Astrocyte (in vitro differentiated cells and primary cell): ENCODE results near the gene CDC20. TPM values are rescaled to one million over a fixed set of nuclear protein-coding genes. Genes with fewer than 3 reads are reported as not detected.

Experiments used
- DNase-seq: peaks from one replicate; pipeline ENCODE4 v3.0.0-alpha.2; 2010; ENCODE audit warnings: low read depth
- FAIRE-seq: peaks from 2 replicates; lab custom pipeline; 2011; peaks lifted over from hg19 to GRCh38; lab: Jason Lieb, UNC
- H2AFZ ChIP-seq: 2 replicates; pipeline ENCODE4 v1.6.0; 2012; ENCODE audit warnings: low read depth, low read length, inconsistent platforms
- H3K27ac ChIP-seq: 2 replicates; pipeline ENCODE4 v1.5.1; 2011; ENCODE audit warnings: low read depth, low read length, inconsistent platforms
- H3K27me3 ChIP-seq: 2 replicates; pipeline ENCODE4 v1.6.0; 2011; ENCODE audit warnings: low read length, inconsistent platforms; ENCODE audit not compliant: insufficient read depth
- H3K36me3 ChIP-seq: 2 replicates; pipeline ENCODE4 v1.5.1; 2011; ENCODE audit warnings: low read length, inconsistent platforms; ENCODE audit not compliant: insufficient read depth
- H3K4me1 ChIP-seq: 2 replicates; pipeline ENCODE4 v1.5.1; 2011; ENCODE audit warnings: low read length, inconsistent platforms; ENCODE audit not compliant: insufficient read depth
- H3K4me2 ChIP-seq: 2 replicates; pipeline ENCODE4 v1.6.0; 2012; ENCODE audit warnings: low read length, inconsistent platforms
- H3K4me3 ChIP-seq: 2 replicates; pipeline ENCODE4 v1.5.1; 2011; ENCODE audit warnings: low read depth, mild to moderate bottlenecking, low read length, inconsistent platforms; ENCODE audit not compliant: insufficient read depth
- H3K79me2 ChIP-seq: 2 replicates; pipeline ENCODE4 v1.6.0; 2012; ENCODE audit warnings: mild to moderate bottlenecking, low read length, inconsistent platforms; ENCODE audit not compliant: insufficient read depth
- H3K9ac ChIP-seq: 2 replicates; pipeline ENCODE4 v1.6.0; 2012; ENCODE audit warnings: mild to moderate bottlenecking, low read length, inconsistent platforms
- H3K9me3 ChIP-seq: 2 replicates; pipeline ENCODE4 v1.5.1; 2012; ENCODE audit warnings: low read depth, mild to moderate bottlenecking, low read length, inconsistent platforms; ENCODE audit not compliant: insufficient read depth
- H4K20me1 ChIP-seq: 2 replicates; pipeline ENCODE4 v1.6.0; 2012; ENCODE audit warnings: low read length, inconsistent platforms; ENCODE audit not compliant: insufficient read depth
- H3K27ac Mint-ChIP-seq: one replicate; pipeline ENCODE4 v1.8.0; 2021; ENCODE audit warnings: mild to moderate bottlenecking, mixed read lengths; ENCODE audit not compliant: unreplicated experiment
- H3K27me3 Mint-ChIP-seq: one replicate; pipeline ENCODE4 v1.8.0; 2021; ENCODE audit warnings: low read depth, mixed read lengths; ENCODE audit not compliant: unreplicated experiment
- H3K36me3 Mint-ChIP-seq: one replicate; pipeline ENCODE4 v1.8.0; 2021; ENCODE audit warnings: low read depth, mixed read lengths; ENCODE audit not compliant: unreplicated experiment
- H3K4me1 Mint-ChIP-seq: one replicate; pipeline ENCODE4 v1.8.0; 2021; ENCODE audit warnings: low read depth, mixed read lengths; ENCODE audit not compliant: unreplicated experiment
- H3K4me3 Mint-ChIP-seq: one replicate; pipeline ENCODE4 v1.8.0; 2021; ENCODE audit warnings: mild to moderate bottlenecking, moderate library complexity, mixed read lengths; ENCODE audit not compliant: unreplicated experiment
- H3K9me3 Mint-ChIP-seq: one replicate; pipeline ENCODE4 v1.8.0; 2021; ENCODE audit warnings: mild to moderate bottlenecking, mixed read lengths; ENCODE audit not compliant: unreplicated experiment
- CTCF ChIP-seq: IDR thresholded peaks from 2 replicates; pipeline ENCODE4 v1.5.1; 2011; ENCODE audit warnings: low read depth, mild to moderate bottlenecking, inconsistent platforms, low read length, moderate library complexity; ENCODE audit not compliant: insufficient read depth
- EZH2 ChIP-seq: IDR thresholded peaks from 2 replicates; pipeline ENCODE4 v1.6.1; 2012; ENCODE audit warnings: mild to moderate bottlenecking, low read length, inconsistent platforms; ENCODE audit not compliant: insufficient read depth
- total RNA-seq: library from RNA; stranded (reverse); gene quantifications from 2 replicates; pipeline ENCODE4 v1.2.1, GENCODE V29; 2021

The CDC20 gene
- total RNA-seq, 1 donor from 2014 or later = 14.5 TPM

GRCh38 chr1:43357251-43357650 lies 1.5 kb upstream of the CDC20 start:
- FAIRE-seq (no peak), DNase-seq (no peak)
- no peak overlapping the region for H3K9ac ChIP-seq

GRCh38 chr1:43358121-43358745 lies 548 bp upstream of the CDC20 start:
- no peak for FAIRE-seq
- TF ChIP-seq CTCF (peak; percentile 24), EZH2 (no peak)
- Histone ChIP-seq H3K9ac (peak overlapping the region; percentile 88), H3K9me3 (no peaks in the 10 kb centered on the region), H3K4me2 (peak overlapping the region; percentile 92), H2AFZ (peak overlapping the region; percentile 71), H3K79me2 (peaks cover 42% of the 10 kb centered on the region), H3K27me3 (no peaks in the 10 kb centered on the region), H3K4me3 (peak overlapping the region; percentile 73), H3K36me3 (peaks cover 26% of the 10 kb centered on the region), H4K20me1 (peaks cover 31% of the 10 kb centered on the region), H3K4me1 (peaks cover 29% of the 10 kb centered on the region), H3K27ac (peak overlapping the region; percentile 70)
- no peaks in the 10 kb centered on the region for H3K27me3 Mint-ChIP-seq
- peaks cover 2% of the 10 kb centered on the region for H3K4me1 Mint-ChIP-seq
- H3K36me3 Mint-ChIP-seq = peaks cover 13% of the 10 kb centered on the region
- peak overlapping the region; percentile 92 for H3K4me3 Mint-ChIP-seq
- peak; percentile 41 for DNase-seq
- H3K27ac Mint-ChIP-seq = peak overlapping the region; percentile 94
- H3K9me3 Mint-ChIP-seq = no peaks in the 10 kb centered on the region

More at GRCh38 chr1:43357251-43357650, 1.5 kb upstream of the CDC20 start:
- no peak overlapping the region for H3K27ac Mint-ChIP-seq
- Histone ChIP-seq H3K79me2 (peaks cover 35% of the 10 kb centered on the region), H3K27me3 (no peaks in the 10 kb centered on the region), H3K4me1 (peaks cover 29% of the 10 kb centered on the region), H3K4me3 (no peak overlapping the region), H3K27ac (no peak overlapping the region), H2AFZ (no peak overlapping the region), H3K9me3 (no peaks in the 10 kb centered on the region), H3K4me2 (no peak overlapping the region), H3K36me3 (peaks cover 20% of the 10 kb centered on the region), H4K20me1 (peaks cover 30% of the 10 kb centered on the region)
- peaks cover 2% of the 10 kb centered on the region for H3K4me1 Mint-ChIP-seq
- H3K27me3 Mint-ChIP-seq = no peaks in the 10 kb centered on the region
- no peaks in the 10 kb centered on the region for H3K9me3 Mint-ChIP-seq
- H3K4me3 Mint-ChIP-seq = peak overlapping the region; percentile 92
- TF ChIP-seq CTCF = no peak
- TF ChIP-seq EZH2 = no peak
- H3K36me3 Mint-ChIP-seq = peaks cover 13% of the 10 kb centered on the region

- FAIRE-seq = no peak
- Histone ChIP-seq H4K20me1 (peaks cover 43% of the 10 kb centered on the region), H3K4me3 (peak overlapping the region; percentile 79), H2AFZ (no peak overlapping the region), H3K79me2 (peaks cover 57% of the 10 kb centered on the region), H3K4me2 (peak overlapping the region; percentile 92), H3K27me3 (no peaks in the 10 kb centered on the region), H3K36me3 (peaks cover 40% of the 10 kb centered on the region), H3K4me1 (peaks cover 29% of the 10 kb centered on the region), H3K9me3 (no peaks in the 10 kb centered on the region), H3K9ac (peak overlapping the region; percentile 84), H3K27ac (peak overlapping the region; percentile 72)
- H3K27ac Mint-ChIP-seq = peak overlapping the region; percentile 66
- H3K9me3 Mint-ChIP-seq = no peaks in the 10 kb centered on the region
- TF ChIP-seq CTCF (no peak), EZH2 (no peak)
- DNase-seq = no peak
- no peaks in the 10 kb centered on the region for H3K27me3 Mint-ChIP-seq
- H3K4me1 Mint-ChIP-seq = peaks cover 2% of the 10 kb centered on the region
- H3K4me3 Mint-ChIP-seq = peak overlapping the region; percentile 92
- peaks cover 24% of the 10 kb centered on the region for H3K36me3 Mint-ChIP-seq
Observed at GRCh38 chr1:43359696-43360095, 915 bp downstream of the CDC20 start.
